ENCODE results near the gene PAM16.

PAM16 gene

DNA sequence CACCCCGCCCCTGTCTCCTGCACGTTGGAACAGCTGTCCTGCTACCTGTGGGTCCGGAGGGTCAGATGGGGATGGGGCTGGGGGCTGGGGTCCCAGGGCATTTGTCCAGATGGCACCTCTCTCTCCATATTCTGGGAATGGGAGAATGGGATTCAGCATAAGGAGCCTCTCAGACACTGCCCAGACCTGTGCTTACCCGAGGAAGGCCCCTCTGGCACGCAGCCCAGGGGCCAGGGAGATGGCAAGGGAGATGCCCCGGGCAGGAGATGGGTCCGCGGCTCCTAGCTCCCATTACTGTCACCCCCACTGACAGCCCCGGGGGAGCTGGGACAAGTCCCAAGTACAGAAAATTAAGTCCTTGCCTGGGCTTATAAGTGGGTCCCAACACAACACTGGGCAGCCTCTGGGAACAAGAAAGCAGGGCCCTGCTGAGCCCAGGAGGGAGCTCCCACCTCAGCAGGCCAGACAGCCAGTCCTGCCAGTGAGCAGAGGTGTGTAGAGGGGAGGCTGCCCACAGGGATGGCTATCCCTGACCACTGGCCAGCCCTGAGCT, 22.3 kb upstream of the PAM16 start:
- no peak for DNase-seq (ENCODE audit: extremely low read depth, low read depth)
- TF ChIP-seq, protein P1, sequence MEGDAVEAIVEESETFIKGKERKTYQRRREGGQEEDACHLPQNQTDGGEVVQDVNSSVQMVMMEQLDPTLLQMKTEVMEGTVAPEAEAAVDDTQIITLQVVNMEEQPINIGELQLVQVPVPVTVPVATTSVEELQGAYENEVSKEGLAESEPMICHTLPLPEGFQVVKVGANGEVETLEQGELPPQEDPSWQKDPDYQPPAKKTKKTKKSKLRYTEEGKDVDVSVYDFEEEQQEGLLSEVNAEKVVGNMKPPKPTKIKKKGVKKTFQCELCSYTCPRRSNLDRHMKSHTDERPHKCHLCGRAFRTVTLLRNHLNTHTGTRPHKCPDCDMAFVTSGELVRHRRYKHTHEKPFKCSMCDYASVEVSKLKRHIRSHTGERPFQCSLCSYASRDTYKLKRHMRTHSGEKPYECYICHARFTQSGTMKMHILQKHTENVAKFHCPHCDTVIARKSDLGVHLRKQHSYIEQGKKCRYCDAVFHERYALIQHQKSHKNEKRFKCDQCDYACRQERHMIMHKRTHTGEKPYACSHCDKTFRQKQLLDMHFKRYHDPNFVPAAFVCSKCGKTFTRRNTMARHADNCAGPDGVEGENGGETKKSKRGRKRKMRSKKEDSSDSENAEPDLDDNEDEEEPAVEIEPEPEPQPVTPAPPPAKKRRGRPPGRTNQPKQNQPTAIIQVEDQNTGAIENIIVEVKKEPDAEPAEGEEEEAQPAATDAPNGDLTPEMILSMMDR (IDR thresholded peaks at IDR 0.05; ENCODE audit: low read depth, low read length, missing control alignments): no peak
- H3K4me3 ChIP-seq (replicated peaks; ENCODE audit: low read depth, low read length): peak overlapping the region; percentile 97

GRCh38 chr16:4372578-4373355, 21.6 kb upstream of the PAM16 start:
- DNase-seq (ENCODE audit: extremely low read depth, low read depth): no peak

DNA sequence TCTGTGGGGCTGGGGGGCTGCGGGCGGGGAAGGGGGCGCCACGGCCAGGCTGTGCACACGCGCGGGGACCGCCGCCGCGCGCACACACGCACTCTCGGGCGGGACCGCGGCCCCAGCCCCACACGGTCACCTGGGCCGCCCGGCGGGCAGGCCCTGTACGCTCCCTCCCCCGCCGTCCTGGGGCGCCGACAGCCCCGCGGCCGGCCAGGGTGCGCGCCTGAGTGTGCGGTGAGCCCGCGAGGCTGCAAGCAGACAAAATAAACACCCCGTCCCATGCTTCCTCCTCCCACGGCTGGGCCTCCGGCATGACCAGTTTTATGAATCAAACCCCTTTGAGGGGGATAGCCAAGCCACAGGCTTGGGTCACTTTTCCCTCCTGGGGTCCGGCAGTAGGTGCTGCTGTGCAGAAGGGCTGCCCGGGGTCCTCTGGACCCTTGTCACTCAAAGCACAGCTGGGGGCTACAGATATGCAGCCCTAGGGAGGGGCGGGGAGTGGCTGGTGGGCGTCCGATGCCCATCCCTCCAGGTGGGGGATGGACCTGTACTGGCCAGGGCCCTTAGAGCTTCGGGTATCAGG, 21.0 kb upstream of the PAM16 start:
- DNase-seq (ENCODE audit: extremely low read depth, low read depth): no peak
- peak overlapping the region; percentile 97 for H3K4me3 ChIP-seq (replicated peaks; ENCODE audit: low read depth, low read length)
- TF ChIP-seq, protein P1 (IDR thresholded peaks at IDR 0.05; ENCODE audit: low read depth, low read length, missing control alignments): no peak

More at GRCh38 chr16:4372578-4373355, 21.6 kb upstream of the PAM16 start:
- TF ChIP-seq, protein P1 (IDR thresholded peaks at IDR 0.05; ENCODE audit: low read depth, low read length, missing control alignments): no peak
- peak overlapping the region; percentile 97 for H3K4me3 ChIP-seq (replicated peaks; ENCODE audit: low read depth, low read length)

DNA sequence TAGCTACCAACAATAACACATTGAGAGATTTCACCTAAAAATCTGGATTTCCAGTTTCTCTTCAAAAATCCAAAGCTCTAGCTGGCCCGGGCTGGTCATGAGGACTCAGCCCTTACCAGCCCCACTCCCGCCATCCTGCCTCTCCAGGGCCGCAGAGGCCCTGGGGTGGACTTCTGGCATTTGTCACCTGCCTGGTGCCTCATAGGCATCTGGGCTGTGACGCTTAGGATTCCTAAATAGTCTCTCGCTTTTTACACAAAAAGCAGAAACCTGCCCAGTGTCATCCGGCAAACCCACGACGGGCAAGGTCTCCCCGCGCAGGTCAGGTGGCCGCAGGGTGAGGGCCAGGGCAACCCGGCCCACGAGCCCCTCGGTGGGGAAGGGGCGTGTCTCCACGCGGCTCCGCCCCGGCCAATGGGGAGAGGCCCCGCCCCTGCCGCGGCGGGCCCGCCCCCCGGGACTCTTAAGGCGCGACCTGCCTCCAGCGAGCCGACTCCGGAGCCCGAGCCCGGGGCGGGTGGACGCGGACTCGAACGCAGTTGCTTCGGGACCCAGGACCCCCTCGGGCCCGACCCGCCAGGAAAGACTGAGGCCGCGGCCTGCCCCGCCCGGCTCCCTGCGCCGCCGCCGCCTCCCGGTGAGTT, 20.4 kb upstream of the PAM16 start, which contains the start of gene VASN:
Gene VASN, plus strand, starts transcription at position 492 of the 644 bp plus-strand sequence. CDS start 9,030 bp downstream, outside the sequence.
- peak within 1 kb of the TSS; percentile 97 for H3K4me3 ChIP-seq (replicated peaks; ENCODE audit: low read depth, low read length)
- TF ChIP-seq, protein P1 (IDR thresholded peaks at IDR 0.05; ENCODE audit: low read depth, low read length, missing control alignments): no peak
- no peak for DNase-seq (ENCODE audit: extremely low read depth, low read depth)

GRCh38 chr16:4370570-4371356, 19.6 kb upstream of the PAM16 start:
- DNase-seq (ENCODE audit: extremely low read depth, low read depth): no peak
- TF ChIP-seq, protein P1 (IDR thresholded peaks at IDR 0.05; ENCODE audit: low read depth, low read length, missing control alignments): no peak
- H3K4me3 ChIP-seq (replicated peaks; ENCODE audit: low read depth, low read length): no peak overlapping the region

GRCh38 chr16:4370151-4370550, 19.0 kb upstream of the PAM16 start:
- H3K4me3 ChIP-seq (replicated peaks; ENCODE audit: low read depth, low read length): no peak overlapping the region
- TF ChIP-seq, protein P1 (IDR thresholded peaks at IDR 0.05; ENCODE audit: low read depth, low read length, missing control alignments): no peak
- DNase-seq (ENCODE audit: extremely low read depth, low read depth): no peak
